Measurements from ENCODE around the gene NRF1.
A peak's percentile ranks its signal among the peaks of the same experiment; 100 is the strongest.

NRF1 gene

DNA sequence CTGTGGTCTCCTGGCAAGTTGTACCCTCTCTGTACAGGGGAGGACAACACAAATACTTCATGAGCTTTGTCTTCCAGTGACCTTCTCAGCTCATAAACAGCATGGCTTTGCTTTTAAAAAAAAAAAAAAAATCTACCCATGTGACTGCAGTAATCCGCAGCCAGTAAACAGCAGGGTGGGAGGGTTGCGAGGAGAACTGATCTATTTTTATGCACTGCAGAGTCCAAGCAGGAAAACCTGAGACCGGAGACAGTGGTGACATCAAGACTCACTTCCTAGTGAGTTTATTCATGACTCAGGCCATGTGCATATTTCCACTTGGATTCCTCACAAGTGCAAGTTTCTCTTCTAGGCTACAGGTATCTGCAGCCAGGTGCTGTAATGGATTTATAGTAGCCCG lies 127.9 kb downstream of the NRF1 start:
- no peak overlapping the region for H3K4me3 ChIP-seq (ENCODE audit: low read depth, low read length)
- in situ Hi-C loops (cut with HindIII; ENCODE audit: low sequenced_read_pairs), result no loop called here
- DNase-seq (ENCODE audit: low read depth), result peak; percentile 20
- TF ChIP-seq, protein P1, sequence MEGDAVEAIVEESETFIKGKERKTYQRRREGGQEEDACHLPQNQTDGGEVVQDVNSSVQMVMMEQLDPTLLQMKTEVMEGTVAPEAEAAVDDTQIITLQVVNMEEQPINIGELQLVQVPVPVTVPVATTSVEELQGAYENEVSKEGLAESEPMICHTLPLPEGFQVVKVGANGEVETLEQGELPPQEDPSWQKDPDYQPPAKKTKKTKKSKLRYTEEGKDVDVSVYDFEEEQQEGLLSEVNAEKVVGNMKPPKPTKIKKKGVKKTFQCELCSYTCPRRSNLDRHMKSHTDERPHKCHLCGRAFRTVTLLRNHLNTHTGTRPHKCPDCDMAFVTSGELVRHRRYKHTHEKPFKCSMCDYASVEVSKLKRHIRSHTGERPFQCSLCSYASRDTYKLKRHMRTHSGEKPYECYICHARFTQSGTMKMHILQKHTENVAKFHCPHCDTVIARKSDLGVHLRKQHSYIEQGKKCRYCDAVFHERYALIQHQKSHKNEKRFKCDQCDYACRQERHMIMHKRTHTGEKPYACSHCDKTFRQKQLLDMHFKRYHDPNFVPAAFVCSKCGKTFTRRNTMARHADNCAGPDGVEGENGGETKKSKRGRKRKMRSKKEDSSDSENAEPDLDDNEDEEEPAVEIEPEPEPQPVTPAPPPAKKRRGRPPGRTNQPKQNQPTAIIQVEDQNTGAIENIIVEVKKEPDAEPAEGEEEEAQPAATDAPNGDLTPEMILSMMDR (IDR thresholded peaks at IDR 0.05; ENCODE audit: low read depth, low read length, missing control alignments), result no peak

GRCh38 chr7:129740574-129741410 lies 129.3 kb downstream of the NRF1 start:
- in situ Hi-C loops (cut with HindIII; ENCODE audit: low sequenced_read_pairs), result no loop called here
- DNase-seq (ENCODE audit: low read depth), result no peak
- TF ChIP-seq, protein P1 (IDR thresholded peaks at IDR 0.05; ENCODE audit: low read depth, low read length, missing control alignments), result no peak
- no peak overlapping the region for H3K4me3 ChIP-seq (ENCODE audit: low read depth, low read length)

DNA sequence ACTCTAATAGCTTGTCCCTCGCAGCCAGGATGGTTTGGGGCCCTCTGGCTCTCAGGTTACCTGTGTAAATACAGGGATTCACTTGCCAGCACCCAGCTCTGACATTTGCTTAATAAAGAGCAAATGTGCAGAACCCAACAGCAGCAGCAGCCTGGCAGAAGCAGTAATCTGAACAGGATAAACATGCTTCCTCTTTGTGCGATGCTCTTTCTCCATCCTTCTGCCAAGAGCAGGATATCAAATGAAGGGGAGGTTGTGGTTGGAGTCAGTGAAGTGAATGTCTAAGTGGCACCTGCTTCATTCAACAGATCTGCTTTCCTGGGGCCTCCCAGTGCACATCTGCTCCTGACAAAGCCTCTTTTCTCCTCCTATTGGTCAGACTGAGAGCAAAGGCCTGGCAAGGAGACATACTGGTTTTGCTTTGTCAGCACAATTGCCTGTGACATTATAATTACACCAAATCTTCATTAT lies 130.3 kb downstream of the NRF1 start:
- in situ Hi-C loops (cut with HindIII; ENCODE audit: low sequenced_read_pairs), result no loop called here
- TF ChIP-seq, protein P1 (IDR thresholded peaks at IDR 0.05; ENCODE audit: low read depth, low read length, missing control alignments), result no peak
- no peak overlapping the region for H3K4me3 ChIP-seq (ENCODE audit: low read depth, low read length)
- DNase-seq (ENCODE audit: low read depth), result no peak

DNA sequence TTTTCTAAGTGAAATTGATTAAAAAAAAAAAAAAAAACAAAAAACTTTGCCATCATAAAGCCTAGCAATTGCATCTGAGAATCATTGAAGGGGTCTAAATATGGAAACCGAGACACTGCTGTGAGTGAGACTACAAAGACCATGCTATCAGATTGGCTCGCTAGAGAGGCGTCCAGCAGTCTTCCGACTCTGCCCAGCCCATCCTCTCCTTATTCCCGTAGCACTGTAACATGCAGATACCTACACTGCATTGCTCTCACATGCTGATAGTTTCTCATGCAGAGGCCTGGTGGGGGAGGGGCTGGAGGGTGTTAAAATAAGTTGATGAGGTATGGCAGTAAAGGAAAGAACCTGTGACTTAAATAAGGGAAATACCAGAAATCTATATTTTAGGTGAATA lies 130.7 kb downstream of the NRF1 start:
- DNase-seq (ENCODE audit: low read depth), result no peak
- in situ Hi-C loops (cut with HindIII; ENCODE audit: low sequenced_read_pairs), result no loop called here
- TF ChIP-seq, protein P1 (IDR thresholded peaks at IDR 0.05; ENCODE audit: low read depth, low read length, missing control alignments), result no peak
- H3K4me3 ChIP-seq (ENCODE audit: low read depth, low read length), result no peak overlapping the region

- in situ Hi-C loops (cut with HindIII; ENCODE audit: low sequenced_read_pairs), result no loop called here
- TF ChIP-seq, protein P1 (IDR thresholded peaks at IDR 0.05; ENCODE audit: low read depth, low read length, missing control alignments), result no peak
- DNase-seq (ENCODE audit: low read depth), result no peak
- H3K4me3 ChIP-seq (ENCODE audit: low read depth, low read length), result no peak overlapping the region
Observed at GRCh38 chr7:129746857-129747529, 135.5 kb downstream of the NRF1 start.

DNA sequence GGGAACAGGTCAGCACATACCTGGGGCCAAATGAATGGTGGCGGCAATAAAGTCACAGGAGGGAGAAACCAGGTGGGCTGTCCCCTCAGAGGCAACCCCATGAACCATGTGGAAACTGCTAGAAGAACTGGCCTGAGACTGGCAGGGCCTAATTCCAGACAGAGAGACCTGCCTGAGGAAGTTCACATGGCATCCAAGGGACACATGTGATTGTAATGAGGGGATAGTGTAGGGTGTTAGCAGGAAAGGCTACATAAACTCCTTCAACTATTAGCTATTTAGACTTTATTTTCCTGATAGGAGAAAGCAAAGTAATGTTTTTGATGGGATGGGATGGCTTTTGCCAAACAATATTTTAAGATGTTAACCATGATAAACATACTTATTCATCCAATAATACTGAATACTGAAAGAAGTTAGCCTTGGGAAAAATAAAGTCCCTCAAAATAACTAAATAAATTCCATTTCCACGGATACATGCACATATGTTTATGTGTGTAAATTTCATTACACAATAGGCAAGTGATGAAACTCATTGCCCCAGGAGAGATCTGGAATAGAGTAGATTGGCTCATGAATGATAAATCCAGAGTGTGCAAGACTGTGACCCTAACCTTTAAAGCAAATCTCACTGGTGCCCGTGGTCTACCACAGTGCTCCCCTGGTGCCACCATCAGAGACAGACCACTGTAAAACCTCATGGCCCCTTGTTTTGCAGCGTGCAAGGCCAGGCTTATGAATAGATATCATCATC lies 137.0 kb downstream of the NRF1 start:
- TF ChIP-seq, protein P1 (IDR thresholded peaks at IDR 0.05; ENCODE audit: low read depth, low read length, missing control alignments), result no peak
- H3K4me3 ChIP-seq (ENCODE audit: low read depth, low read length), result no peak overlapping the region
- in situ Hi-C loops (cut with HindIII; ENCODE audit: low sequenced_read_pairs), result no loop called here
- DNase-seq (ENCODE audit: low read depth), result no peak

Data from astrocyte of the cerebellum (primary cell).